D721Med (cell line): Measurements from ENCODE around the gene AP1S1.

ENCODE experiments used
- DNase-seq: peaks from one replicate; pipeline ENCODE4 v3.0.0; 2011; ENCODE audit warnings: low spot score; ENCODE audit not compliant: insufficient read length
- FAIRE-seq: peaks from 2 replicates; lab custom pipeline; 2011; peaks lifted over from hg19 to GRCh38; lab: Jason Lieb, UNC
- CTCF ChIP-seq: IDR thresholded peaks from 2 replicates; pipeline ENCODE4 v1.5.1; 2012; ENCODE audit warnings: mild to moderate bottlenecking, control low read depth; ENCODE audit not compliant: insufficient read depth; ENCODE audit errors: missing control alignments

AP1S1 gene

DNA sequence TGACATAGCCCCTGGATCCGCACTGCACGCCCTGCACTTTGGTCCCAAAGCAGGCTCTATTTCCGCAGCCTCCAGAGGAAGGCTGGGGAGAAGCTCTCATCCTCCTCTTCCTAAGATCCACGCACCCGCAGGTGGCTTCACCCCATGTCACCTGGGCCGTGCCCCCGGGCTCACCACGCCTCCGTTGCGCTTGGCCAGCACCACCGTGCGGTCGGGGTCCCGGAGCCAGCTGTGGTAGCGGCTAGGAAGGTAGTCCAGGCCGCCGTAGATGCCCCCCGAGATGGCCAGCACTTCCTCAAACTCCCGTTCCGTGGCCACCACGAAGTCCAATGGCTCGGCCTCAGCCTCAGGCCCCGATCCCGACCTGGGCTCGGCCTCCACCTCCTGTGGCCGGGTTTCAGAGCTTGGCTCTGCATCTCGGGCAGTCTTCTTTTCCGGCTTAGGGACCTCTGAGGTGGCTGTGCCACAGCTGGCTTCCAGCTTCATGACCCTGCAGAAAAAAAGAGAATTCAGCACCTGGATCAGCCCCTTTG is 20.1 kb downstream of the AP1S1 start:
- no peak for TF ChIP-seq CTCF
- no peak for FAIRE-seq
- DNase-seq = no peak

DNA sequence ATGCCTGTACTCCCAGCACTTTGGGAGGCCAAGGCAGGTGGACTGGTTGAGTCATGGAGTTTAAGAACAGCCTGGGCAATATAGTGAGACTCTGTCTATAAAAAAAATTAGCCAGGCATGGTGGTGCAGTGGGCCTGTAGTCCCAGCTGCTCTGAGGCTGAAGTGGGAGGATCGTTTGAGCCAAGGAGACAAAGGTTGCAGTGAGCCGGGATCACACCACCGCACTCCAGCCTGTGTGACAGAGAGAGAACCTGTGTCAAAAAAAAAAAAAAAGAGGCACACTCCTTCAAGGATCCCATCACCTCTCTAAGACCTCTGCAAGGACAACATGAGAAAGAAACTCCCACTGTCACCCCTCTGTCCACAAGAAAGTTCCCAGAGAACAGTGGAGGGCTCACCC is 21.4 kb downstream of the AP1S1 start:
- FAIRE-seq (no peak), DNase-seq (no peak)
- TF ChIP-seq CTCF = no peak

GRCh38 chr7:101177644-101178043 is 23.4 kb downstream of the AP1S1 start:
- TF ChIP-seq CTCF = no peak
- FAIRE-seq = no peak
- no peak for DNase-seq

DNA sequence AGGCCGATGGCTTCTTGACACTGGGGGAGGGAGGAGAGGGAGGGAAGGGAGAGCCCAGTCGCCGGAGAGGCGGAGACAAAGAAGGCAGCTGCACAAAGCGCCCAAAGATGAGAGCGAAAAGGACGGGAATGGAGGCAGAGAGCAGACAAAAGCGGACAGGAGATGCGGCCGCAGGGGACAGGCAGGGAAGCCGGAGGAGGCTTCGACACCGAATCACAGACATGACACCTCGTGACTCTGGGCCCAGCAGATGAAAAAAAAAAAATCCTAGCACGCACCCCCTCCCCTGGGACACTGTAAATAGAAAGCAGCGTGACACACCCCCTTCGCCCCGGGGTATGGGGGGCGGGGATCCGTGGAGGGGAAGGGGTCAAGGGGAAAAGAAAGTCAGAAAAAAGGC is 24.8 kb downstream of the AP1S1 start:
- no peak for TF ChIP-seq CTCF
- DNase-seq = no peak
- no peak for FAIRE-seq

- FAIRE-seq = no peak
- no peak for DNase-seq
- no peak for TF ChIP-seq CTCF
Measured at GRCh38 chr7:101179713-101180112, 25.4 kb downstream of the AP1S1 start.

DNA sequence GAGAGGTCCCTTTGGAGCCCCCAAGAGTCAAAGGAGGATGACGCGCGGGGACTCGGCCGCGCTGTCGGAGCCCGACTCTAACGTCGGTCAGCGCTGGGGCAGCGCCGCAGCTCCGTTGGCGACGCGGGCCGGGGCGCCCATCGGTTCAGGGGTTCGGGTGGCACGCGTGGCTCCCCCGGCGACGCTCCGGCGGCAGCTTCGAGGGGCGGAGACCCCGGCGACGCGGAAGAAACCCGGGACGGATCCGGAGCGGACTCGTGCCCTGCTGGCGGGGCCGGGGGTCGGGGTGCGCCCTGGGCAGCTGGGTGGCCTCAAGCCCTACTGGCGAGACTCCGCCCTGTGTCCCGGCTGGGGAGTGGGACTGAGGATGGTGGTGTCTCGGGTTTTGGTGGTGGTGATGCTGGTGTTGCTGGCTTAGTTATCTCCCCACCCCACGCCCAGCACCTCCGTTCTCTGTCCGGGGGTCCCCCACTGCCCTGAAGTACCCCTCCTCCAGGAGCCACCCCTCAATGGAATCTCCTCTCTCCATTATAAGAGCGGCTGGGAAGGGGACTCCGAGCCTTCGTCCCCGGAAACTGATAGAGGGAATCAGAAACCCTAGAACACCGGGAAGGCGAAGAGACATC is 26.0 kb downstream of the AP1S1 start, which contains the start of gene NAT16:
TSS of gene NAT16 (minus strand) at position 164 of the 626 bp plus-strand sequence. CDS start 5,486 bp downstream, outside the sequence.
- TF ChIP-seq CTCF = no peak
- DNase-seq (no peak), FAIRE-seq (no peak)

DNA sequence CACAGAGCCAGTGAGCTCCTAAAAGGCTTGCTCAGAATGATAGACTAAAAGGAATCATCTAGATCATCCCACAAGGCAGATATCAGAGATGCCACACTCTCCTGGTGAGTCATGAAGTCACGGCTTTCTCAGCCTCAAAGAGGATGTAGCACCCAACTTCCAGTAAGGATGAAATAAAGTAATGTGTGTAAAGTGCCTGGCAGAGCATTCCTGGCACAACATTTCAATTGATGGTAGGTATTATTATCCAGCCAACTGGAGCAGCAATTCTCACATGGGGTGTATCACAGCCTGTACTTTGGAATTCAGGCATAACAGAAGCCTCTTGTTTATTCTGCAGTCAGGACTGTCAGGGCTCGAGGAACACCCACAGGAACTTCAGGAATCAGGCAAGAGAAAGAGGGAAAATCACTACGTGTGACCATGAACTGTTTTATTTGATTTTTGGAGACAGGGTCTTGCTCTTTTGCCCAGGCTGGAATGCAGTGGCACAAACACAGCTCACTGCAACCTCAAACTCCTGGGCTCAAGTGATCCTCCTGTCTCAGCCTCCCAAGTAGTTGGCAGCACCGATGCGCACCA is 31.1 kb downstream of the AP1S1 start:
- no peak for TF ChIP-seq CTCF
- FAIRE-seq (no peak), DNase-seq (no peak)
